Hippocampal formation (tissue), 2 donors: ENCODE results near the gene RELL2.

Experiments used
- DNase-seq, 2 donors: peaks; one replicate each; lab custom pipeline; 2025; lab: John Stamatoyannopoulos, UW

Gene RELL2

GRCh38 chr5:141675672-141676071 is 38.9 kb downstream of the RELL2 start:
- DNase-seq: no peak

GRCh38 chr5:141677415-141677814 is 40.6 kb downstream of the RELL2 start:
- DNase-seq: no peak

GRCh38 chr5:141680178-141680577 is 43.4 kb downstream of the RELL2 start:
- DNase-seq: no peak

DNA sequence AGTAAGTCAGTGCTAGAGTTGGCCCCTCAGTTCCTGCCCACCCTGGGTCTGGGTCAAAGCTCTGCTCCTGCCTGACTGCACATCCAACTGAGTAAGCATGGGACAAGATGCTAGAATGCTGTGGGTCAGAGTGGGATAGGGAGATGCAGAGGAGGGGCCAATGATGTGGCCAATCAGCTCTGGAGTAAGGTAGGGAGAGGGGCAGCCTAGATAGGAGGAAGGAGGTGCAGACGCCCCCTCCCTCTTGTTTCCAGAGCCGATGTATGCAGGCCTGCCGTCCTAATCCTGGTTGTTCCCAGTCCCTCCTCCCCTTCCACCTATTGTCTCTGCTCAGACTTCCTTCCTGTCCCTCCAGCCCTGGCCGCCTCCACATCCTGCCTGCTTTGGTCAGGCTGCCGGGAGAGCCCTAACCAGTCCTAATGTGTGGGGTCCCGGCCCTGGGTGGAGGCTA is 44.0 kb downstream of the RELL2 start:
- no peak for DNase-seq

DNA sequence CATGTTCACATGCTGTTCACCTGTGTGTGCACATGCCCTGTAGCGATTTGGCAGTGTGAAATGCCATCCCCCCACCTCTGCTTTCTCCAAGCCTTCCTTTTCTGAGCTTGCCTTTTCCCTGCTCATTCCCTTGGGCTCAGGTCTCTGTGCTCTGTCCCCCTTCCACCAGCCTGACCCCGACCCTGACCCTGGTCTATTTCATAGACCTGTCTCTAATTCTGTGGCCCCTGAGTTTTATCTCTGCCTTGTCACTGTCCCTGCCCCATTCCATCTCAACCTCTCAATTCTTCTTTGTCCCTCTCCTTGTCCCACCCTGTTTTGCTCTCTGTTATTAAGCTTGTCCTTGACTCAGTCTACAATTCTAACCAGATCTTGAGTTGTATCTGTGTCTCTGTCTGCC is 44.5 kb downstream of the RELL2 start:
- DNase-seq: no peak

DNA sequence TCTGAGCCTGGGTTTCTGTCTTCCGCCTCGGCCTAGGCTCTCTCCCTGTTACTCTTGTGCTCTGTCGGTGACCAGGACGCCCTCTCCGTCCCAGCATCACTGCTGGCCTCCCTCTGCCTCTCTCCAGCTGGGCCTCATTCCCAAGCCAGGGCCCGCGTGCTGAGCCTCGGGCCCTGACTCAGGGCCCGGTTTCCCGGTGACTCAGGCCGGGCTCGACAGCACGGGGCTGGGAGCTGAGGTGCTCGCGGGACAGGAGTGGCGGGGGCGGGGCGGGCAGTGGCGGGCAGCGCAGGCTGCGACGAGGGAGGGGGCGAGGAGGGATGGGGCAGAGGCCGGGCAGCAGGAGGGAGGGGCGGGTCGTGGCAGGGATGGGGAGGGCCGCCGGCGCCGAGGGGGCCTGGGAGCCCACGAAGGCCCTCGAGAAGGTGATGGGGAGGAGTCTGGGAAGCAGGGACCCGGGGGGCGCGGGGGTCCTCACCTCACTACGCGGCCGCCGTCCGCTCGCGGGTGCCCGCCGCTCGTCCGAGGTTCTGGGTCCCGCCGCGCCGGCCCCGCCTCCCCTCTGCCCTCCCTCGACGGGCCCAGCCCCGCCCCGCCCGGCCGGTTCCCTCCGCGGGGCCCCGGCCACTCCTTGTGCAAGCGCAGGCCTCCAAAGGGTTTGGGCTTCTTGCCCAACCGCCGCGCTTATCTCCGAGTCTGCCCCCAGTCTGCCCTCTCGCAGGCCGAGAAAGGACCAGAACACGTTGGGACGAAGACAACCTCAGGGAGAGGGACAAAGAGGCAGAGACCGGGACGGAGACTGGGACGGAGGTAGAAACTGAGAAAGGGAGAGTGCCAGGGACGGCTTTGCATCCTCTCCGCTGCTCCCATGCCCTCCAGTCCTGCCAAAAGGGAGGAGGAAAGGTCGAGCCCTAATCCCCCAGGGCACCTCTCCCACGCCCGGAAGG is 45.2 kb downstream of the RELL2 start, which contains the start of gene ARAP3:
Gene ARAP3 (minus strand): TSS at position 536 of the 947 bp plus-strand sequence. CDS start 1,744 bp downstream, outside the sequence.
- DNase-seq: peak in 1 of 2 donors; percentile 16

DNA sequence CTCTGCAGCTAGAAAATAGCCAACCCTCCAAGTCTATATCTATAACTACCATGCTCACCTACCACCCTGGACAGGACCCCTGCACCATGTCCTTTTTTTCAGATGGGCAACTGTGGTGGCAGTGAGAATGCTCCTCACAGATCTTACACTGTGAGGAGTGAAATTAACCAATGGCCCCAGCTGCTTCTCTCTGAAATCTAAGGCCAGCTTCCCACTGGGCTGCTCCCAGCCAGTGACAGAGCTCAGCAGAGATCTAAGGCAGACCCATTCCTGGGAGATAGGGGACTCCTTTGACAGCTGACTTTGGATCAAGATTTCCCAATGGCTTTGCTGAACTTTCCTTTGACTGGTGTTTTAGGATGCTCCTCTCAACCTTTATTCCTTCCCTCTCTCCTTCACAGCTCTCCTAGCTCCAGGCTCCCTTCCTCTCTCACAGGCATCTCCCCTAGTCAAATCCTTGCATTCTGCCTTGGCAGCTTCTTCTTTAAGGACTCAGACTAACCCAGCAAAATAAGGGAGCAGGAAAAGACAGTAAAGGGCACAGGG is 46.9 kb downstream of the RELL2 start:
- no peak for DNase-seq

- no peak for DNase-seq
Observed at GRCh38 chr5:141685591-141685990, 48.8 kb downstream of the RELL2 start.

- DNase-seq: no peak
Observed at GRCh38 chr5:141686648-141687416, 50.0 kb downstream of the RELL2 start.
